SK-N-SH (cell line): ENCODE measurements around the gene FAIM2. TPM values are rescaled to one million over a fixed set of nuclear protein-coding genes. Genes with fewer than 3 reads are reported as not detected.

Experiments used
- CTCF ChIA-PET: fragments of 300-600, 350-600 bp; formaldehyde crosslinking; extraction: SDS; loops from one replicate; lab custom pipeline; 2021; lab: Yijun Ruan, JAX
- POLR2A ChIA-PET: fragments of 350-600 bp; sonication (Branson Sonifier 250); formaldehyde crosslinking; extraction: SDS; loops from one replicate; lab custom pipeline; 2020; ENCODE audit warnings: antibody characterized with exemption, inconsistent platforms; lab: Yijun Ruan, JAX
- DNase-seq: peaks from one replicate; pipeline ENCODE4 v3.0.0; 2012
- H2AFZ ChIP-seq: fragments of 200-600 bp; sonication (generic); 2 replicates; pipeline ENCODE4 v1.8.1; 2016; ENCODE audit warnings: antibody characterized with exemption, mild to moderate bottlenecking, low read depth
- H3F3A ChIP-seq: fragments of 200-600 bp; sonication (generic); replicated peaks from 2 replicates; pipeline ENCODE3; 2016; ENCODE audit warnings: antibody characterized with exemption, mild to moderate bottlenecking; ENCODE audit not compliant: insufficient read depth
- H3K27ac ChIP-seq, 2 experiments: fragments of 200-500 bp in 1 of 2; fragments of 200-600 bp in 1 of 2; sonication (Bioruptor generic) in 1 of 2; sonication (generic), shearing (Covaris generic) in 1 of 2; 2 replicates each; pipeline versions ENCODE4 v1.5.1 to v1.6.1; 2014 to 2016; ENCODE audit warnings: low read depth in 2 of 2, inconsistent platforms in 1 of 2, low read length in 1 of 2, mild to moderate bottlenecking in 1 of 2, mixed read lengths in 1 of 2
- H3K27me3 ChIP-seq: fragments of 200-600 bp; sonication (generic), shearing (Covaris generic); 2 replicates; pipeline ENCODE4 v1.6.1; 2016; ENCODE audit warnings: mixed run types; ENCODE audit not compliant: insufficient read depth
- H3K36me3 ChIP-seq, 2 experiments: fragments of 200-500 bp in 1 of 2; fragments of 200-600 bp in 1 of 2; sonication (Bioruptor generic) in 1 of 2; sonication (generic) in 1 of 2; replicated peaks in 1 of 2; 2 replicates each; pipeline versions ENCODE3 to v1.5.1; 2014 to 2016; ENCODE audit warnings: low read length in 1 of 2, mild to moderate bottlenecking in 1 of 2; ENCODE audit not compliant: insufficient read depth in 2 of 2, control insufficient read depth in 1 of 2
- H3K4me1 ChIP-seq, 2 experiments: fragments of 200-500 bp in 1 of 2; fragments of 200-600 bp in 1 of 2; sonication (Bioruptor generic) in 1 of 2; sonication (generic), shearing (Covaris generic) in 1 of 2; 2 replicates each; pipeline versions ENCODE4 v1.5.1 to v1.6.1; 2014 to 2016; ENCODE audit warnings: low read depth in 1 of 2, low read length in 1 of 2, mixed run types in 1 of 2; ENCODE audit not compliant: insufficient read depth in 2 of 2, control insufficient read depth in 1 of 2
- H3K4me2 ChIP-seq: fragments of 200-600 bp; sonication (generic), shearing (Covaris generic); 2 replicates; pipeline ENCODE4 v1.6.1; 2017; ENCODE audit warnings: mixed run types
- H3K4me3 ChIP-seq, 2 experiments: fragments of 200-500 bp in 1 of 2; fragments of 200-600 bp in 1 of 2; sonication (Bioruptor generic) in 1 of 2; sonication (generic), shearing (Covaris generic) in 1 of 2; 2 replicates each; pipeline versions ENCODE4 v1.5.1 to v1.8.1; 2014 to 2016; ENCODE audit warnings: low read depth in 2 of 2, inconsistent platforms in 1 of 2, low read length in 1 of 2, mild to moderate bottlenecking in 1 of 2, mixed read lengths in 1 of 2, moderate library complexity in 1 of 2
- H3K79me2 ChIP-seq: fragments of 200-600 bp; sonication (generic); 2 replicates; pipeline ENCODE4 v1.8.1; 2017; ENCODE audit warnings: mild to moderate bottlenecking; ENCODE audit not compliant: insufficient read depth
- H3K9ac ChIP-seq: fragments of 200-600 bp; sonication (generic); 2 replicates; pipeline ENCODE4 v1.6.1; 2017; ENCODE audit warnings: mixed run types
- H3K9me2 ChIP-seq: fragments of 200-600 bp; sonication (generic); 2 replicates; pipeline ENCODE4 v1.6.1; 2017; ENCODE audit warnings: mixed run types
- H3K9me3 ChIP-seq: fragments of 200-600 bp; sonication (generic); 2 replicates; pipeline ENCODE4 v1.6.1; 2017; ENCODE audit warnings: mixed run types, mild to moderate bottlenecking, moderate library complexity
- H4K20me1 ChIP-seq: fragments of 200-600 bp; sonication (generic); 2 replicates; pipeline ENCODE4 v1.6.1; 2017; ENCODE audit warnings: mild to moderate bottlenecking, mixed run types; ENCODE audit not compliant: insufficient read depth
- CTCF ChIP-seq: fragments of 200-600 bp; sonication (generic); IDR thresholded peaks from 2 replicates; pipeline ENCODE4 v1.6.1; 2017; ENCODE audit warnings: antibody characterized with exemption, mild to moderate bottlenecking, moderate library complexity
- ELF1 ChIP-seq: IDR thresholded peaks from 2 replicates; pipeline ENCODE4 v1.4.0; 2012
- EP300 ChIP-seq, 2 experiments: IDR thresholded peaks; 2 replicates each; pipeline versions ENCODE4 v1.4.0 to v1.6.1; 2012; ENCODE audit warnings: borderline replicate concordance in 1 of 2, low read depth in 1 of 2, low read length in 1 of 2
- FOXJ3 ChIP-seq: sonication (generic); formaldehyde crosslinking; IDR thresholded peaks from 2 replicates; pipeline ENCODE4 v1.5.1; 2020; ENCODE audit warnings: mild to moderate bottlenecking, missing genetic modification reagents
- FOXM1 ChIP-seq: IDR thresholded peaks from 2 replicates; pipeline ENCODE4 v1.4.0; 2012; ENCODE audit warnings: low read depth, mild to moderate bottlenecking
- GABPA ChIP-seq: IDR thresholded peaks from 2 replicates; pipeline ENCODE4 v1.4.0; 2012; ENCODE audit warnings: low read depth, mild to moderate bottlenecking
- GATA2 ChIP-seq: sonication (generic); formaldehyde crosslinking; IDR thresholded peaks from 2 replicates; pipeline ENCODE4 v1.5.0; 2020; ENCODE audit warnings: mild to moderate bottlenecking, missing genetic modification reagents
- JUND ChIP-seq: IDR thresholded peaks from 2 replicates; pipeline ENCODE4 v1.4.0; 2012
- MAX ChIP-seq: IDR thresholded peaks from 2 replicates; pipeline ENCODE4 v1.4.0; 2012; ENCODE audit warnings: low read depth
- MXI1 ChIP-seq: IDR thresholded peaks from 2 replicates; pipeline ENCODE4 v1.6.1; 2012; ENCODE audit warnings: mild to moderate bottlenecking, low read depth, low read length, improper control_type of control experiment
- PBX3 ChIP-seq: IDR thresholded peaks from 2 replicates; pipeline ENCODE4; 2012
- POLR2AphosphoS5 ChIP-seq: IDR thresholded peaks from 2 replicates; pipeline ENCODE4 v1.6.1; 2012; ENCODE audit warnings: low read depth, low read length
- RAD21 ChIP-seq: IDR thresholded peaks from 2 replicates; pipeline ENCODE4 v1.6.1; 2012; ENCODE audit warnings: mild to moderate bottlenecking, low read length
- RCOR1 ChIP-seq: fragments of 150-350 bp; IDR thresholded peaks from 2 replicates; pipeline ENCODE4 v1.6.1; 2017; ENCODE audit warnings: antibody characterized with exemption, low read length
- REST ChIP-seq: IDR thresholded peaks from 2 replicates; pipeline ENCODE4 v1.6.1; 2012; ENCODE audit warnings: mild to moderate bottlenecking, low read depth, low read length, moderate library complexity
- RFX5 ChIP-seq: IDR thresholded peaks from 2 replicates; pipeline ENCODE4 v1.6.1; 2012; ENCODE audit warnings: mild to moderate bottlenecking, improper control_type of control experiment, low read length
- SMC3 ChIP-seq: IDR thresholded peaks from 2 replicates; pipeline ENCODE4 v1.6.1; 2012; ENCODE audit warnings: low read depth, low read length, improper control_type of control experiment
- TAF1 ChIP-seq: IDR thresholded peaks from 2 replicates; pipeline ENCODE4 v1.6.1; 2012; ENCODE audit warnings: low read depth, mild to moderate bottlenecking, low read length, moderate library complexity, borderline replicate concordance
- TCF12 ChIP-seq: IDR thresholded peaks from 2 replicates; pipeline ENCODE4 v1.4.0; 2012
- TEAD4 ChIP-seq: IDR thresholded peaks from 2 replicates; pipeline ENCODE4 v1.4.0; 2012; ENCODE audit warnings: mild to moderate bottlenecking, borderline replicate concordance; ENCODE audit not compliant: insufficient read depth
- USF1 ChIP-seq: IDR thresholded peaks from 2 replicates; pipeline ENCODE4 v1.4.0; 2012; ENCODE audit warnings: low read depth, borderline replicate concordance
- WGBS: methylation state at CpG from one replicate; pipeline ENCODE4 v1.1.6; 2017; ENCODE audit warnings: low lambda C conversion rate; 5-methylcytosine and 5-hydroxymethylcytosine counted together
- polyA plus RNA-seq, 3 experiments: library from polyadenylated mRNA; depleted of rRNA; stranded (reverse); fragments of >200 nt; gene quantifications; 2 replicates each; pipeline ENCODE4 v1.2.3, GENCODE V29; 2012

FAIM2 gene
- polyA plus RNA-seq, 1 of the 3 experiments (the other 2 are of a cell fraction): 11.3 TPM

- no peak for DNase-seq
- Histone ChIP-seq H2AFZ (no peak overlapping the region), H3K36me3 (no peaks in the 10 kb centered on the region), H4K20me1 (no peaks in the 10 kb centered on the region), H3F3A (no peaks in the 10 kb centered on the region), H3K79me2 (no peaks in the 10 kb centered on the region), H3K4me3 (no peak overlapping the region), H3K27ac (no peak overlapping the region), H3K27me3 (no peaks in the 10 kb centered on the region), H3K4me1 (no peaks in the 10 kb centered on the region), H3K9me3 (no peaks in the 10 kb centered on the region), H3K9me2 (no peaks in the 10 kb centered on the region), H3K9ac (no peak overlapping the region), H3K4me2 (no peak overlapping the region)
- WGBS: 83% methylated on average over 9 of the region's 11 CpGs
- CTCF ChIA-PET: interaction anchor here (0.8 kb wide), 1 partner anchor 130 kb away, joined by 4 read pairs; no protein-coding TSS in a partner anchor
- POLR2A ChIA-PET: no interaction called here
- TF ChIP-seq JUND: no peak
- TF ChIP-seq RAD21: no peak
- TF ChIP-seq FOXJ3 (CRISPR knock-in tag): no peak
- TF ChIP-seq TEAD4: no peak
Measured at GRCh38 chr12:49925433-49926204, 21.9 kb upstream of the FAIM2 start.

GRCh38 chr12:49924628-49925246 is 21.0 kb upstream of the FAIM2 start:
- Histone ChIP-seq H3K27ac (no peak overlapping the region), H3K79me2 (no peaks in the 10 kb centered on the region), H3K9ac (no peak overlapping the region), H3K4me2 (no peak overlapping the region), H3K27me3 (no peaks in the 10 kb centered on the region), H3K9me2 (no peaks in the 10 kb centered on the region), H3F3A (no peaks in the 10 kb centered on the region), H3K36me3 (no peaks in the 10 kb centered on the region), H3K4me3 (no peak overlapping the region), H3K4me1 (0 out of 4 replicates have a peak, but pooled peaks cover 0 to 4% of the 10 kb centered on the region in 2 experiments), H3K9me3 (no peaks in the 10 kb centered on the region), H2AFZ (no peak overlapping the region), H4K20me1 (no peaks in the 10 kb centered on the region)
- ChIA-PET POLR2A (no interaction called here), CTCF (interaction anchor here (2.1 kb wide), 1 partner anchor 20 kb away, joined by 10 read pairs; no protein-coding TSS in a partner anchor)
- WGBS: 92% methylated on average over 7 of the region's 7 CpGs
- no peak for DNase-seq
- TF ChIP-seq RCOR1 (no peak), PBX3 (no peak), ELF1 (no peak), FOXM1 (no peak), TAF1 (no peak), MAX (no peak), RFX5 (no peak), SMC3 (no peak), CTCF (no peak), EP300 (IDR thresholded peaks at IDR 0.05; ENCODE audit: borderline replicate concordance in 1 of 2, low read depth in 1 of 2, low read length in 1 of 2) (no peak), REST (no peak), GATA2 (no peak), USF1 (no peak), MXI1 (no peak), GABPA (no peak), POLR2AphosphoS5 (no peak), TCF12 (no peak), RAD21 (no peak)
